Gastrocnemius medialis (tissue), 4 donors: ENCODE results near the gene SSTR3.

ENCODE experiments used
- POLR2A ChIP-seq, 2 donors: fragments of 450-650 bp; IDR thresholded peaks; one replicate each; pipeline ENCODE4 v1.6.1; 2017; ENCODE audit warnings: antibody characterized with exemption in 2 of 2, mild to moderate bottlenecking in 2 of 2, moderate library complexity in 2 of 2
- TF ChIP-seq, protein P1 (sequence below), 5 experiments: fragments of 450-650 bp in 3 of 5; fragments of 200-600 bp in 2 of 5; sonication (generic) in 2 of 5; IDR thresholded peaks in 4 of 5; conservative IDR thresholded peaks in 1 of 5; 1 replicate in 4 of 5; 2 replicates in 1 of 5; pipeline ENCODE4 v1.5.1; 2016 to 2019; ENCODE audit warnings: antibody characterized with exemption in 5 of 5, mild to moderate bottlenecking in 3 of 5, moderate library complexity in 3 of 5

DNA sequence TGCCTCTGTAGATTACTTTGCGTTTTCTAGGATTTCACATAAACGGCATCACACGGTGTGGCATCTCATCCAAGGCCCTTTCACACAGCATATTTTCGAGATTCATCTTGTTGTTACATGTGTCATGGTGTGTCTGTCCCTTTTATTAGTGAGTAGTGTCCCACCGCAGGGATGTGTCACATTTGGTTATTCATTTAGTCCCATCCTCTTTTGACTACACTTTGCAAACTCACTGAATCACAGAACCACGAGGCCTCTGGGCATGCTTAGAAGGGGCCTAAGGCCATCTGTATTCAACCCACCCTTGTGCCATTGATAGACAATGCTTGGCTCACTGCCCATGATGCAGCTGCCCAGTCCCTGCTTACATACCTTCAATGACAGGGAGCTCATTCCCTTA lies 36.0 kb upstream of the SSTR3 start:
- TF ChIP-seq, protein P1, sequence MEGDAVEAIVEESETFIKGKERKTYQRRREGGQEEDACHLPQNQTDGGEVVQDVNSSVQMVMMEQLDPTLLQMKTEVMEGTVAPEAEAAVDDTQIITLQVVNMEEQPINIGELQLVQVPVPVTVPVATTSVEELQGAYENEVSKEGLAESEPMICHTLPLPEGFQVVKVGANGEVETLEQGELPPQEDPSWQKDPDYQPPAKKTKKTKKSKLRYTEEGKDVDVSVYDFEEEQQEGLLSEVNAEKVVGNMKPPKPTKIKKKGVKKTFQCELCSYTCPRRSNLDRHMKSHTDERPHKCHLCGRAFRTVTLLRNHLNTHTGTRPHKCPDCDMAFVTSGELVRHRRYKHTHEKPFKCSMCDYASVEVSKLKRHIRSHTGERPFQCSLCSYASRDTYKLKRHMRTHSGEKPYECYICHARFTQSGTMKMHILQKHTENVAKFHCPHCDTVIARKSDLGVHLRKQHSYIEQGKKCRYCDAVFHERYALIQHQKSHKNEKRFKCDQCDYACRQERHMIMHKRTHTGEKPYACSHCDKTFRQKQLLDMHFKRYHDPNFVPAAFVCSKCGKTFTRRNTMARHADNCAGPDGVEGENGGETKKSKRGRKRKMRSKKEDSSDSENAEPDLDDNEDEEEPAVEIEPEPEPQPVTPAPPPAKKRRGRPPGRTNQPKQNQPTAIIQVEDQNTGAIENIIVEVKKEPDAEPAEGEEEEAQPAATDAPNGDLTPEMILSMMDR (IDR thresholded peaks at IDR 0.05 in 4 of 5, conservative IDR thresholded peaks at IDR 0.05 in 1 of 5) = no peak
- no peak for TF ChIP-seq POLR2A (IDR thresholded peaks at IDR 0.05)
